Left forelimb (tissue), 1 donor: Measurements from ENCODE around the gene GCA.

Source experiments
- DNase-seq: peaks from one replicate; pipeline ENCODE4 v3.0.0-alpha.2; 2018; ENCODE audit warnings: low spot score

The GCA gene

DNA sequence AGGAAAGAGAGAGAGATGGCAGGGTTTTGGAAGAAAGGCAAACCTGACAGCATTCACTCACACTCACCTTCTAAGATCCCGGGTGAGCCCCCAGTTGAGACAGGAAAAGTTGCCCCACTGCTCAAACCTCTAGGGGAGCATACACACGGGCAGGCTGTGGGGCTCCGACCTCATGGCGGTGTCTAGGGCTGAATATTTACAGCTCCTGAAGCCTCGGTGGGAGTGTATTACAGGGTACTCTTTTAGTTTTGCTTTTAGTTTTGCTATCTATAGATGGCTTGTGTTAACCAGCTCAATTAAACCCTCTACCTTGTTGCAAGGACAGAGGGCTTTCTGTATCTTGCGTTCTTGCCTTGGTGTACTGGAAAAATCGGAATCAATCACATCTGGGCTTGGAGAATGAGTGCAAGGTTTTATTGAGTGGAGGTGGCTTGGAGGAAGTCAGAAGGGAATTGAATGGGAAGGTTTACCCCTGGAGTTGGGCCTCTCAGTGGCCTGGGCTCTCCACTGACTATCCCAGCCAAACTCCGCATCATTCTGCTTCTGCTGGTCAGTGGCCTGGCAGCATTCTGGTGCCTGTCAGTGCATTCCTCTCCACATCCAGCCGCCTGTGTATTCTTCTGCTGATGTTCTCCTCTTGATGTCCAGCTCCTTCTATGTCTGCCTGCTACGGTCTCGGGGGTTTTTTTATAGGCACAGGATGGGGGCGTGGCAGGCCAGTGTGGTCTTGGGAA lies 15.3 kb upstream of the GCA start:
- no peak for DNase-seq

DNA sequence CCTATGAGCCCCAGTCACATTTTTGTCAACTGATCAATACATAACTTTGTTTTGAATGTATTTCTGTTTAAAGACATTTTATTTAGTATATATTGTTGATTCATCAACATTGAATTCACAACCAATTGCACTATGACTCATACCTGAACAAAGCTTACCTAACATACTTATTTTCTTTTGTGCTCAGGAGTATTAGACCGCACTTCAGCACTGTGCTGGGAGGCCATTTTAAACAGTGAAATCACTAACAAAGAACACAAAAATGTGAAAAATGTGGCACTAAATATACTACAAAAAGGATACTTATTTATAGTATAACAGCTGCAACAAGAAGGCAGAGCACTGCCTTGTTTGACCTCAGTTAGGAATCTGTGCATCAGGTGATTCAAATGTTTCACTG lies 13.1 kb upstream of the GCA start:
- no peak for DNase-seq

DNA sequence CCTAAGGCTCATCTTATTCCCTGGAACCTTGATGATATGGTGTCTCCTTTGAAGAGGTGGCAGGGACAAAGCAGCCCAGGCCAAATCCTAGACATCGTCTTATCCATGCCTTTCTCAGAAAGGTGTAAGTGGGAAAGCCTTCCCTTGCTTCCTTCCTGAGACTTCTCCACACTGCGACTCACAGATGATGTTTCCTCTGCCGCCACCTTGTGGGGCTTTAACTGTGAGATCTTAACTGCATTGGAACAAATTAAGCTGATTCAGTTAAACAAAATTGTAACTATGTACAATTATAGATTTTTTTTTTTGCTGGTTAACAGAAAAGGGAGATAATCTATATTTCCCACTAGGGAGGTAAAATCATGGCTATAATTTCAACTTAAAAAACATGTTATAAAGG lies 10.0 kb upstream of the GCA start:
- DNase-seq, result no peak

DNA sequence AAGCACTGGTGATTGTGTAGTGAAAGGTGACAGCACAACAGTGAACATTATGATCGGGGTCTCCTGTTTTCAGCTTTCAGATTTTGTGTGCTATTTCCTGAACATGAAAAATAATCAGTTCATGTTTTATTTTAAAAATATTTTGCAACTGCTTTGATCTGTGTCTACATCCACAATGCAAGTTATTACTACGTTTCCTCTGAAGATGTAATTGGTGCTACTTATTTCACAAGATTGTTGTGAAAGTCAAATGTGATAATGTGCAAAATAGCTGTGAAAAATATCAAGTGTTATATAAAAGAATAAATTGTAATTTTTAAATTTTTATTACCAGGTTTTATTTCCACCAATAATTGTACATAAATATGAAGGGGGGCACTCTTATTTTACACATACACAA lies 6.1 kb upstream of the GCA start:
- no peak for DNase-seq

DNA sequence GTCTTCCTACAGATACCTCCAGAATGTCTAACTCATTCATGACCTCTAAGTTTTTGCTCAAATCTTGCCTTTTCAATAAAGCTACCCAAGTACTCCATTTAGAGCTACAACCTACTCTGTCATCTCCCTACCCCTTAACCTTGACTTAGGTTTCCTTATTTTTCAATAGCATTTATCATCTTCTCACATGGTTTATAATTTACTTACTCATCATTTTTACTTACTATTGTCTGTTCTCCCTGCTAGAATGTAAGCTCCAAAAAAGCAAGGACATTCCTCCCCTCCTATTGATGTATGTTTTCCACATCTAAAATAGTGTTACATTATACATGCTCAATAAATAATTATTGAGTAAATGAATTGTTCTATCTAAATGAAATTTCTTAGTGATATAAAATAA lies 3.1 kb upstream of the GCA start:
- DNase-seq, result no peak

DNA sequence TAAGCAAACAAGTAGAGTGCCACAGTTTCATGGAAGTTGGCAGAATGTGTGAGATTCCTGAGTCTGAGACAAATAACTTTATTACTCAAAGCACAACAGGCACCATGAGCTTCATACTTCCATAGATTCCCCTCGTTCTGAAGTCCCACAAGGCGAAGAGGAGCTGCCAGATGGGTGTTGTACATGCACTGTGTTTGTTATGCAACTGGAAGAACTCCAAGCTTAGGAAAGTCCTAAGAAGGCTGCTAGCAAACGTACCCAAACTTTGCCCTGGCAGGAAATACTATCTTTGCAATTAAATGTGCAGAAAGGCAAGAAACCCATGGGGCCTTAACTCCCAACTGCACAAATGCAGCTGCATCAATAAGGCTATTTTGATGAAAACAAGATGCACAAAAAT lies 1.6 kb upstream of the GCA start:
- DNase-seq, result no peak

DNA sequence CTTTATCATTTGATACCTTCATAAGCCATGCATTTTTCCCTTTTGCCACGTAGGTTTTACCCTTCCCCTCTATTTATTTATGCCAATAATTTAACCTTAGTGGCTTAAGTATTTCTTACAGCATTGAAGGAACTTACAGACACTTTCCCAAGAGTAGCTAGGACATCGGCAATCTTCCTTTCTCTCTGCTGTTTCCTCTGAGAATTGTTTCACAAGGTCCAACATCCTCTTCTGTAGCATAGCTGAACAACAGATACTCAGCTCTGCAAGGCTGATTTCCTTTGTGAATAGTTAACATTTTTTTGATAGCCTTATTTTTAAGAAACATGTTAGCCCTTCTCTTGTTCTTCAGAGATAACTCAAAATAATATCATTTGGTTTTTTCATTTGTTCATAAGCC lies 1.1 kb upstream of the GCA start:
- no peak for DNase-seq

DNA sequence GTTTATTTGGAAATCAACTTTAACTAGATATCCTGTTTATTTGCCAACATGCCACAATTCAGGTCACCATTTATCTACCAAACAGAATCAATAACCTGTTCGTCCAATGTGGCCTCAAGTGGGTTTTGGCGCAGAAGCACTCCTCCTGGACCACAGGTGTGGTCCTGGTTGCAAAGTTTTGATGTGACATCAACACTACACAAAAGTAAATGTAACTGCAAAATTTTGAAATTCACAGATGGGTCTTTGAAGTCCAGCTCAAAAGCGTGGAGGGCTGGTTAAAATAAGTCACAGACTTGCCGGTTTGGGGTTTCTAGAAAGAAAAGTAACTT lies 474 bp upstream of the GCA start:
- DNase-seq, result no peak

DNA sequence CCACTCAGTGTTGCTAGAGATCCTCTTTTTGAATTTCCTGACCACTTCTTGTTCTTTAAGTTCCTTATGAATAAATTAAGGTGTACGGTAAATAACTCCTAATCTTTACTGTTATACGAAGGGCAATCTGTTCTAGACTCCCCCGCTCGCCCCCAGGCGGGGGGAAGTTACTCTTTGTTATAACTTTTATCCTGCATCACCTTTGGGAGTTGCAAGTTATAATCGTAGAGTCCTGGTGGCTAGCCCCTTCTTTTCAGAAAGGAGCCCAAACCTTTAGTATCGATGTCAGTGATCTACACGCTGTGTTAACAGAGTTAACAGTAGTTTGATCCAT lies 652 bp downstream of the GCA start:
- no peak for DNase-seq

DNA sequence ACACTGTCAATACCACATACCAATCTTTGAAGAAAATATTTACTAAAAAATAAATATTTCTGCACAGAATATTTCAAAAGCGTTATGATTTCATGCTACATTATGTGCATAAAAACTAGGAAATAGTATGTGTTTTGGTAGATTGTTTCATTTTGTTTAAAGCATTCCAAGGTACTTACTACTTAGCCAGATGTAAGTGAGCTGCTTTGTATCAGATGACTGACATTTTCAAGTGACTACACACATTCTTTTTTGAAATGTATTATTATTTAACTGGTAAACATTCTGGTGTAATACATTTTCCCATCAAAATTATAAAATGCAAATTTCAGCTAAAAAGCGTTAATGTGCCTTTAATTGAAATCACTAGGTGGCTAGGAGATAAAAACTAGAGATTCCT lies 21.5 kb downstream of the GCA start:
- no peak for DNase-seq

DNA sequence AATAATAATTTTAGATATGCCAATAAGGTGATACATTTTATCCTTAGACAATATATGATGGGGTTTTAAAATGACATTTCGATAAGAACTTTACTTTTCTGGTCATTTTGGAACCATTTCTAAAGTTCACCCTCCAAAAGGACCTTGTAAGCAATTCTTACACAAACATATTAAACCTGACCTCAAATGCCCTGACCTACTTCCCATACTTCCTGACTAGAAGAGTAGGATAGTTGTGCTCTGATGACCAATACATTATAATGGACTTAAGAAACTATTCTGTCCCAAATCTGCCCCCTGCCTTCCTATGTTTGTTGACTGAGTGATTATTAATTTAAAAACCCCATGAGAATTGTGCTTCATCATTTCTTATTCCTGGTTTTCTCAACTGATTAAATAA lies 24.6 kb downstream of the GCA start:
- no peak for DNase-seq

DNA sequence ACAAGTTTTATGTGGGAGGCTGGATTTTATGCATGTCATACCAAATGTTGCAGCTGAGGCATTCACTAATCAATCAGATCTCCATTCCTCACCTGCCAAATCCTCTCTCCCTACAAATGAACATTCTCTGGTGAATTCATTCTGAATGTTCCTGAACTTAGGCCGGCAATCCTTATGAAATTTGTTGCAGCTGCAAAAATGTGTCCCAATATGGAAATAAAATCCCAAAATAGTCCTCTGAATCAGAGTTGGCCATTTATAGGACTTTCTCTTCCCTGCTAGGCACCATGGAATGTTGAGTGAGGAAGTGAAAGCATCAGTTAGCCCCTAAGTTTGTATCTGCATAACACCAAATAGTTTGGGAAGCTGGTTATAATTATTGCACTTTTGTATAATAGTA lies 25.6 kb downstream of the GCA start:
- DNase-seq, result no peak

DNA sequence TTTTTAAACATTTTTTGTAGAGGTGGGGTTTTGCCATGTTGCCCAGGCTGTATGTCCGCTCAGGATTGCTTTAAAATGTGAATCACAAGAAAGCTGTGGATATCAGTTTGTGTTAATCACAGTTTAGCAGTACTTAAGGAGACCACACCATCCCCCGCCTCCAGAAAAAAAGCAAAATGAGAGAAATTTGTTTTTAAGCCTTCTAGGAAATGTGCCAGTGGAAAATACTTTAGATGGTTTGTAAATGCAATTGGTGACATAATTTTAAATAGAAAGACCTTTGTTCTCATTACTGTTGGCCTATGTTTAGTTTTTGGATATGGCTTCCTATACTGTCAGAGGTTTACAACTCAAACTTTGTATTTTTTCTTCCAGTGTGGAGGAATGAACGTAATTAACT lies 27.0 kb downstream of the GCA start:
- no peak for DNase-seq

DNA sequence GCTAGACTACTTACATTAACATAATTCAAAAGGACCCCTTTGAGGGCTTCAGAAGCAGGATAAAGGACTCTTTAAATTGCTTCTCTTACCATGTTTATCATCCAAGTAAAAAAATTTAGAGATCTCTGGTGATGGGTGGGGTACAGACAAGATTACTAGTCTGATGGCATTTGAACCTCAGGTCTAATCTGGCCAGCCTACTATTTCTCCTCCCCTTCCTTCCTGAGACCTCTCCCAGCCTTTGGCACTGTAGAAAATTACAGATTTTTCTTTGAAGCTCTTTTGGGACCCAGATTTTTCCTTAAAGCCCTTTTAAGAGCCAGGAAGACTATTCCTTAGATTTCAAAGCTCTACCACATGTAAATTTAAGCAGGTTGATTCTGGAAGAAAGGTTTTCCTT lies 28.9 kb downstream of the GCA start:
- no peak for DNase-seq

DNA sequence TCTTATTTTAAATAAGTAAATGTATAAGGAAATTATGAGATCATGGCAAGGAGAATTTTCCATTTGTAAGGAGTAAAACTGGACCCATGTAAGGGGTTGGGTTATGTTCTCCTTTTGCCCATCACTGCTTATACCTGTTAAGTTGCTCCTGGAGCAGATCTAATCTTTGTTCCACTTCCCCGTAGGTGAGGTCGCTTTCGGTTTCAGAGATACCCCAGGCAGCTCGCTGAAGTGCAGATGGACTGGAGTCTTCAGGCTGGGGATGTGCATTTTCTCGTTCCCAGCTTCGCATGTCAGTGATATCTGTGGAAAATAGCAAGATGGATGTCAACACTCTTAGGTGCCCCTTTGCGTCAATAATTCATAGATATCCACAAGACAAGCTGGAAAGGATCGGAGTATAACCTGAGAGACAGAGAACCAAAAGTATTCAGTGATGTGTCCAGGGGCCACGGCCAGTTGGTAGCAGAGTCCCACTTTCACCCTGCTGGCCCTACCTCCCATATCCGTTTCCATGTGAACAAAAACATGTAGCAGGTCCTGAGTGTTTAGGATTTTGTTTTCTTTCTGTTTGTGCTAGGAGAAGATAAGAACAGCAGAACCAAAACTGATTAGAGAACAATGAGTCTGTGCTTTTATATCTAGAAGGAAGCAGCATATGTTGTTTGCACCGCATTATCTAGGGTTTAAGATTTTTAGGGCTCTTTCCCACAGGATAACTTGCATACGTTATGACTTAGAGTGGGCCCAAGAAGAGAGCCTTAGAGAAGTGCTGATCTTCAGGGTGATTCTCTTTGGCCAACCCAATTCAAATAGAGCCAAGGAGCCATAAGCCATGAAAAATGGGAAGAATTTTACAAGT lies 36.0 kb downstream of the GCA start:
- DNase-seq, result no peak

DNA sequence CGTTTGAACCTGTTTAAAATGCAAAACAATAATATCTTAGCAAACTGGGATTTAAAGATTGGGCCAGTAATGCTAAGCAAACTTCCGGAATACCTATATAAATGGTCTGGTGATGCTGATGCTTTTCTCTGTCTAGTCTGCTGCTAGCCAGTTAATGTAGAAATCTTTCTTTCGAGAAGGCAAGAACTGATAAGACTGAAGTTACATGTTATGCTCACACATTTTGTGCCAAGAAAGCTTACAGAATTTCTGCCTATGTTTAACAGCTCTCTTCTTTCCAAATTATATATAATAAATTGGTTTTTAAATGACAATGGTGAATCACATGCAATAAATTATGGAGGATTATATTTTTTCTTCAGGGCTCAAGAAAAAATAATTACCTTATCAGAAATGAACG lies 37.9 kb downstream of the GCA start:
- no peak for DNase-seq

DNA sequence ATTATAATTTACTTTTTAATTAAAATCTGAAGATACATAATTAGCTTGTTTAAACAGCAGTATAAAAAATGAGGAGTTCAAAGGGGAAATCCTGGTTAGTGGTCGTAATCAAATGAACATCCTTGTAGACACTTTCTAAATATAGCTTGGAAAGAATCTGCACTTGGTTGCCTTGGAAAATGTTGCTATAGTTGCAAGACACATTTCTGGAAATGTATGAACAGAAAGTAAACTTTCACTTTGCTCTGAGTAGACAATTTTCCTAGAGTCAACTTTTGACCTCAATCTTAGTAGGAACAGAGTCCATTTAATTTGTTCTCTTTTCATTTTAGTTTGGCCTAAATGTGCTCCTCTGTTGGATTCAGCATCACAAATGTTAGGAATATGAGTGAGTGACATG lies 38.3 kb downstream of the GCA start:
- DNase-seq, result no peak

DNA sequence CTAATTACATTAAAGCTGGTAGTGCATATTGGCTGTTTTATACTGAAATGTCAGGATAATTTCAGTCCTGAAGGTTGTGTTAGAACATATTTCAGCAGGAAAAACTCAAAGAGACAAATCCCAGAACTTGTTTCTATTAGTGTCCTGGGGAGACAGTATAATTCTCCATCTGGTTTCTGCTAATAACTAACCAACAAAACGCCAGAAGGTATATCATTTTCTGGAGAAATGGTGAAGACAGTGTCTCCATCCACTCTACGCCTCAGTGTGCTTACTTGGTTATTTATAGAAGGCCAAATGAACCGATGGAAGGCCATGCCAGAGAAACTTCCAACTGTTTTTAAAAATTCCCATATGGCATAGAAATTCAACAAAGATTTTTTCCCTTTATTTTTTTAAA lies 41.6 kb downstream of the GCA start:
- no peak for DNase-seq

DNA sequence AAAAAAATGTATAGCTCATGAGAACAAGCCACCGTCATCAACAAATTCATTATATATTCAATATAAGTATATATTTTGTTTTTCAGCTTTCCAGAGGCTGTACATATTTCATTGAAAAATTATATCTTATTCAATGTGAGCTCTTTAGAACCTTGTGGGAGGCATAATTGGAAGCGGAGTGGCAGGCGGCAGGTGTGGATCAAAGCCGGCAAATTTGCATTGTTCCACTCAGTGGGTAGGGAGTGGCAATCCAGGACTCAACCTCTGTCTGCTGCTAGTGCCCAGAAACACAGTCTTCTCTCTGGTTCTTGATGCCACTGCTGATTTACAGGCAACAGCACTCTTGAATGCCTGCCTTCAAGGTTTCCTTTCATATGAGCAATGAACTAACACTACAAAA lies 46.9 kb downstream of the GCA start:
- no peak for DNase-seq

DNA sequence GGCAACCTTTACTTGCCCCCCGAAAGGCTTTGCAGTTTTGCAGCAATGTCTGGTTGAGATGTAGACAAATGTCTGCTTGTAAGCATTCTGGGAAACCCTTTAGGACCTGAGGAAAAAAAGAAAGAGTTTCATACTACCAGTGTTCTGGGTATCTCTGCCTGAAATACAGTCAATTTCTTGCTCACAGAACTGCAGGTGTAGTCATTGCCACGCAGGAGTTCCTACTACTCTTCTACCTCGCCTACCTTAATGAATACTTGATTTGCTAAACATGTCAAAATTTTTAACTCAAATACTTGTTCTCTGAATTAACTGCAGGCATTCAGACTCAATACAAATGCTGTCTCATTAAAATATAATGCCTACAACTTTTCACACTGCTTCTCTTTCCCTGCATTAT lies 56.4 kb downstream of the GCA start:
- DNase-seq, result no peak

DNA sequence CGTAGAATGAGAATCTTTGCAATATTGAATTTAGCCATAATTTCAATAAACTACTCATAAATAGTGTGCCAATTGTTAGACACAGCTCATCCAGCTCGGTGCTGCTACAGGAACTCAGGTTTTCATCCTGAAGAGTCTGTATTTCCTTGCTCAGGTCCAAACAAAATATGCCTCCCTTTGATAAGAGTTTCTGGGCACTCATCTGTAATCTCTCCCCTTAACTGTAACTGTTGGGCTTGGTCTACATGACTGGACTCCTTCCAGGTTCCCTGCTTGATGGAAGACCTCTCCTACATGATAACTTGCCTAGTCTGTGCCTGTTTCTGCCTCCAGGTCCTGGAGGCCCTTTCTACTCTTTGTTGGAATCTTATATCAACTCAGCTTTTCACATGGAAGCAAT lies 57.9 kb downstream of the GCA start:
- no peak for DNase-seq

DNA sequence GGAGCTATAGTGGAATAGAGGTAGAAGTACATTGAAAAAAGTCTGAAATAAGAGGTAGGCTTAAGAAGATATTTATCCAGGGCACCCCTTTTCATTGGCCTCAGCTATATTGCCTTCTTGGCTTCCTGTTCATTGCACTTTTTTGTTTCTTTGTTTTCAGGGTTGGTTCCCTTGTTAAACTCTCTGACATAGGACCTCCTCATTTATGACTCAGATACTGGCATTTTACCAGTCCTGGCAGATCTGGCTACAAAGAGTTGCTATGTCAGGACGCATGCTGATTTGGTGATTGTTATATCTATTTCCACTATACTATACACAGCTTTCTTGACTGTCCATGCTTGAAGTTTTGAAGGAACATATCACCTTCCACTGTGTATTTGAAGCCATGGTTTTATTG lies 60.0 kb downstream of the GCA start:
- no peak for DNase-seq
